Nephron progenitor cell (in vitro differentiated cells): Measurements from ENCODE around the gene CD48.

Experiments
- DNase-seq: peaks from one replicate; pipeline ENCODE4 v3.0.0; 2021
- H3K27ac Mint-ChIP-seq: 2 replicates; pipeline ENCODE4 v1.8.0; 2021; ENCODE audit warnings: mild to moderate bottlenecking, moderate library complexity, mixed read lengths
- H3K27me3 Mint-ChIP-seq: 2 replicates; pipeline ENCODE4 v1.8.0; 2021; ENCODE audit warnings: mild to moderate bottlenecking, low read depth, mixed read lengths; ENCODE audit not compliant: poor library complexity
- H3K36me3 Mint-ChIP-seq: 2 replicates; pipeline ENCODE4 v1.8.0; 2021; ENCODE audit warnings: low read depth, mixed read lengths
- H3K4me1 Mint-ChIP-seq: 2 replicates; pipeline ENCODE4 v1.8.0; 2021; ENCODE audit warnings: mixed read lengths
- H3K4me3 Mint-ChIP-seq: 2 replicates; pipeline ENCODE4 v1.8.0; 2021; ENCODE audit warnings: mild to moderate bottlenecking, moderate library complexity, mixed read lengths
- H3K9me3 Mint-ChIP-seq: 2 replicates; pipeline ENCODE4 v1.8.0; 2021; ENCODE audit warnings: mild to moderate bottlenecking, moderate library complexity, mixed read lengths
- CTCF ChIP-seq: fragments of 200-600 bp; sonication (generic); IDR thresholded peaks from 2 replicates; pipeline ENCODE4 v1.5.0; 2021; ENCODE audit warnings: antibody characterized with exemption

Gene CD48

GRCh38 chr1:160748878-160749269, 37.3 kb upstream of the CD48 start:
- Mint-ChIP-seq H3K27ac (no peak overlapping the region), H3K36me3 (no peaks in the 10 kb centered on the region), H3K9me3 (no peaks in the 10 kb centered on the region), H3K27me3 (peaks cover 20% of the 10 kb centered on the region), H3K4me1 (peaks cover 23% of the 10 kb centered on the region), H3K4me3 (no peak overlapping the region)
- no peak for DNase-seq
- TF ChIP-seq CTCF = no peak

DNA sequence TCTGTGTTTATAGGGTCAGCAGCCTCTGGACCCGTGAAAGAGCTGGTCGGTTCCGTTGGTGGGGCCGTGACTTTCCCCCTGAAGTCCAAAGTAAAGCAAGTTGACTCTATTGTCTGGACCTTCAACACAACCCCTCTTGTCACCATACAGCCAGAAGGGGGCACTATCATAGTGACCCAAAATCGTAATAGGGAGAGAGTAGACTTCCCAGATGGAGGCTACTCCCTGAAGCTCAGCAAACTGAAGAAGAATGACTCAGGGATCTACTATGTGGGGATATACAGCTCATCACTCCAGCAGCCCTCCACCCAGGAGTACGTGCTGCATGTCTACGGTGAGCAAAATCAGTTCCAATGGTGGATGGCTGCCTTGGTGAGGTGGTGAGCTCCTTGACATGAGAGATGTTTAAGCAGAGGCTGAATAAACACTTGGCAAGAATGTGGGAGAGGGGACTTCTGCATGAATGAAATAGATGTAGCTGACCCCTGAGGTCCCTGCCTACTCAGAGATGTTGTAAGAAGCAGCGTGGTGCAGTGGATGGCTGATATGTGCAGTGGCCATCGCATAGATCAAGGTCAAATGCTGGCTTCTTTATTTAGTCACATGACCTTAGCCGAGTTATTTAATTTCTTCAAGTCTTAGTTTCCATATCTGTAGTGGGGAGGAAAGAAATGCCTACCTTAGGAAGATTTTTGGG, 36.7 kb upstream of the CD48 start:
- Mint-ChIP-seq H3K36me3 (no peaks in the 10 kb centered on the region), H3K9me3 (no peaks in the 10 kb centered on the region), H3K4me3 (no peak overlapping the region), H3K27ac (no peak overlapping the region), H3K4me1 (peaks cover 25% of the 10 kb centered on the region), H3K27me3 (peaks cover 16% of the 10 kb centered on the region)
- no peak for DNase-seq
- TF ChIP-seq CTCF = no peak

- Mint-ChIP-seq H3K4me1 (peaks cover 31% of the 10 kb centered on the region), H3K4me3 (no peak overlapping the region), H3K9me3 (no peaks in the 10 kb centered on the region), H3K36me3 (no peaks in the 10 kb centered on the region), H3K27me3 (peaks cover 16% of the 10 kb centered on the region), H3K27ac (no peak overlapping the region)
- no peak for DNase-seq
- no peak for TF ChIP-seq CTCF
Measured at GRCh38 chr1:160747717-160748116, 36.1 kb upstream of the CD48 start.

GRCh38 chr1:160746836-160747500, 35.3 kb upstream of the CD48 start:
- Mint-ChIP-seq H3K4me3 (no peak overlapping the region), H3K9me3 (no peaks in the 10 kb centered on the region), H3K4me1 (peaks cover 39% of the 10 kb centered on the region), H3K27me3 (peaks cover 14% of the 10 kb centered on the region), H3K36me3 (no peaks in the 10 kb centered on the region), H3K27ac (no peak overlapping the region)
- TF ChIP-seq CTCF = no peak
- no peak for DNase-seq

GRCh38 chr1:160745551-160745950, 33.9 kb upstream of the CD48 start:
- Mint-ChIP-seq H3K36me3 (no peaks in the 10 kb centered on the region), H3K4me3 (no peak overlapping the region), H3K27me3 (peaks cover 1% of the 10 kb centered on the region), H3K27ac (peak overlapping the region; percentile 34), H3K9me3 (no peaks in the 10 kb centered on the region), H3K4me1 (peaks cover 47% of the 10 kb centered on the region)
- TF ChIP-seq CTCF = no peak
- DNase-seq = no peak
